RWPE2 (cell line): ENCODE results near the gene FBXL12.
"Not testable (repeated sequence)": the region's sequence is repeated elsewhere in the genome, so short reads cannot be mapped to it uniquely, and the experiment has no call there.

ENCODE experiments used
- ATAC-seq: fragments of 200-7000 bp; cut with Tn5 transposase; 3 replicates; pipeline ENCODE4 v1.9.1; 2021; ENCODE audit warnings: low read depth
- DNase-seq: peaks from one replicate; pipeline ENCODE4 v3.0.0-alpha.2; 2020; ENCODE audit warnings: low spot score
- H3K27ac ChIP-seq: fragments of 450-650 bp; 2 replicates; pipeline ENCODE4 v1.5.1; 2017; ENCODE audit warnings: mild to moderate bottlenecking; ENCODE audit not compliant: poor library complexity, severe bottlenecking
- H3K27me3 ChIP-seq: fragments of 250-450 bp; sonication (Bioruptor Pico); 2 replicates; pipeline ENCODE4 v1.5.1; 2021; ENCODE audit warnings: mild to moderate bottlenecking, moderate library complexity; ENCODE audit not compliant: insufficient read depth, poor library complexity, severe bottlenecking
- H3K36me3 ChIP-seq: fragments of 250-450 bp; sonication (Bioruptor Pico); 2 replicates; pipeline ENCODE4 v1.5.1; 2020; ENCODE audit warnings: low read depth, mild to moderate bottlenecking, moderate library complexity
- H3K4me1 ChIP-seq: fragments of 250-450 bp; sonication (Bioruptor Pico); 2 replicates; pipeline ENCODE4 v1.5.1; 2021; ENCODE audit warnings: mild to moderate bottlenecking, moderate library complexity; ENCODE audit not compliant: insufficient read depth, poor library complexity, severe bottlenecking
- H3K4me3 ChIP-seq: fragments of 250-450 bp; sonication (Bioruptor Pico); 2 replicates; pipeline ENCODE4 v1.5.1; 2021; ENCODE audit warnings: mild to moderate bottlenecking, moderate library complexity; ENCODE audit not compliant: severe bottlenecking
- H3K9me3 ChIP-seq: fragments of 250-450 bp; sonication (Bioruptor Pico); 2 replicates; pipeline ENCODE4 v1.5.1; 2021; ENCODE audit warnings: mild to moderate bottlenecking, moderate library complexity; ENCODE audit not compliant: severe bottlenecking
- TF ChIP-seq, protein P1 (sequence below): fragments of 450-650 bp; IDR thresholded peaks from one replicate; pipeline ENCODE4 v1.5.1; 2017; ENCODE audit warnings: mild to moderate bottlenecking, moderate library complexity; ENCODE audit not compliant: poor library complexity, severe bottlenecking

FBXL12 gene

DNA sequence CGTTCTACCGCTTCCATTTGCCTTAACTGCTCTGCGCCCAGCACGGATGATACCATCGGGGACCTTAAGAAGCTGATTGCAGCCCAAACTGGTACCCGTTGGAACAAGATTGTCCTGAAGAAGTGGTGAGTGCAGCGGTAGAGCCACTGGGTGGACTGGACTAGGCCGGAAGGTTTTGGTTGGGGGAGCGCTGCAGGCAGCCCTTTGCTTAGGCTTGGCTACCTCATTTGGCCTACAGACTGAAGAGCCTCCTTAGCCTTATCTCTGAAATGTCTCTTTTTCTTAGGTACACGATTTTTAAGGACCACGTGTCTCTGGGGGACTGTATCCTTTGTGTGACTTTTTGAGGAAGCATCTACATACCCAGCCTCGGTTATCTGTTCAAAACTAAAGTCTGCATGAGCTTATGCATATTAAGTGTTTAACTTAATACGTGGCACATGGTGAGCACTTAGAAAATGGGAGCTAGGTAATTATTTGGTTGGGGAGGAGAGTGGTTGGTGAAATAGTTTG is 9.7 kb upstream of the FBXL12 start:
- Histone ChIP-seq H3K27ac (no peak overlapping the region), H3K4me3 (peak overlapping the region; percentile 72)
- TF ChIP-seq, protein P1, sequence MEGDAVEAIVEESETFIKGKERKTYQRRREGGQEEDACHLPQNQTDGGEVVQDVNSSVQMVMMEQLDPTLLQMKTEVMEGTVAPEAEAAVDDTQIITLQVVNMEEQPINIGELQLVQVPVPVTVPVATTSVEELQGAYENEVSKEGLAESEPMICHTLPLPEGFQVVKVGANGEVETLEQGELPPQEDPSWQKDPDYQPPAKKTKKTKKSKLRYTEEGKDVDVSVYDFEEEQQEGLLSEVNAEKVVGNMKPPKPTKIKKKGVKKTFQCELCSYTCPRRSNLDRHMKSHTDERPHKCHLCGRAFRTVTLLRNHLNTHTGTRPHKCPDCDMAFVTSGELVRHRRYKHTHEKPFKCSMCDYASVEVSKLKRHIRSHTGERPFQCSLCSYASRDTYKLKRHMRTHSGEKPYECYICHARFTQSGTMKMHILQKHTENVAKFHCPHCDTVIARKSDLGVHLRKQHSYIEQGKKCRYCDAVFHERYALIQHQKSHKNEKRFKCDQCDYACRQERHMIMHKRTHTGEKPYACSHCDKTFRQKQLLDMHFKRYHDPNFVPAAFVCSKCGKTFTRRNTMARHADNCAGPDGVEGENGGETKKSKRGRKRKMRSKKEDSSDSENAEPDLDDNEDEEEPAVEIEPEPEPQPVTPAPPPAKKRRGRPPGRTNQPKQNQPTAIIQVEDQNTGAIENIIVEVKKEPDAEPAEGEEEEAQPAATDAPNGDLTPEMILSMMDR = no peak

DNA sequence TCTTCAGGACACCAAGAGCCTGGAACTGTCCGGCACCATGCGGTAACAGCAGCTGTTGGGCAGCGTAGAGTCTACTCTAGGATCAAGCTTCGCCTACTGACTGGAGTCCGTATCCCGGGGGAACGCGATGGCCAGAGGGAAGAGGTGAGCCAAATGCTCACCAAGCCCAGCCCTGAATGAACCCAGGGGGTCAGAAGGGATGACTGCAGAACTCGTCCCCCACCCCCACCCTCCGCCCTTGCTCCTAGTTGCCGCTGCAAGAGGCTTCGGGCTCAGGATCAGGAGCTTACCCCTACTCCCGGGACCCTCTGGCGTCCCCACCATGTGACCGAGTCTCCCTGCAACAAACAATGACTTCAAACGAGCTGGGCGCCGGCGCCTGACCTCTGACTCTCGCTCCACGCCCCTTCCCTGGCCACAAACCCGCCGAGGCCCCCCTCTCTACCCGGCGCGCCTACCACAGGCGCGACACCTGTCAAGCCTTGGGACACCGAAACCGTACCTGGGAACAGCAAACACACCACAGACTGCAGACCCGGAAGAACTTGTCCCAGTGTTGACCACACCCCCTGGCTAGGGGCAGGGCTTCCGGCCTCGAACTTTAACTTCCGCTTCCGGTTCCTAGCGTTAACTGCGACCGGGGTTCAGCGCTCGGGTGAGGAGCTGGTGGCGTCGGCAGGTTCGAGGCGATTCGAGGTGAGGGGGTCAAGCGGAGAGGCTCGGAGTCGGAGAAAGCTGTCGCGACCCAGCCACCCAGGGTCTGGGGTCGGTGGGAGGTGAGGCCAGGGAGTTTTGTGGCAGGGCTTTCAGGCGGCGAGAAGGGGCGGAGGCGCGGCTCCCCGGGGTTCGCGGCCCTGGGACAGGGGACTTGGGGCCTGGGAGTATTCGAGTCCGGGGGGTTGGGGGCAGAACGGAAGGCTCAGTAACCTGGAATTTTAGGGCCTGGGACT is 8.7 kb upstream of the FBXL12 start, which contains the start of gene UBL5:
Gene UBL5 (plus strand): TSS at position 630 of the 950 bp plus-strand sequence. CDS start 420 bp downstream, outside the sequence.
- Histone ChIP-seq H3K4me3 (peak within 1 kb of the TSS; percentile 72), H3K9me3 (no peaks in the 10 kb centered on the region), H3K27ac (peak within 1 kb of the TSS; percentile 24), H3K27me3 (no peaks in the 10 kb centered on the region), H3K36me3 (peaks cover 25% of the 10 kb centered on the region), H3K4me1 (no peaks in the 10 kb centered on the region)
- ATAC-seq = peak; percentile 94
- TF ChIP-seq, protein P1 = no peak
- peak; percentile 86 for DNase-seq

More for the DNA sequence above, 9.7 kb upstream of the FBXL12 start:
- Histone ChIP-seq H3K4me1 (no peaks in the 10 kb centered on the region), H3K36me3 (peaks cover 25% of the 10 kb centered on the region), H3K27me3 (no peaks in the 10 kb centered on the region), H3K9me3 (no peaks in the 10 kb centered on the region)
- no peak for DNase-seq
- no peak for ATAC-seq

DNA sequence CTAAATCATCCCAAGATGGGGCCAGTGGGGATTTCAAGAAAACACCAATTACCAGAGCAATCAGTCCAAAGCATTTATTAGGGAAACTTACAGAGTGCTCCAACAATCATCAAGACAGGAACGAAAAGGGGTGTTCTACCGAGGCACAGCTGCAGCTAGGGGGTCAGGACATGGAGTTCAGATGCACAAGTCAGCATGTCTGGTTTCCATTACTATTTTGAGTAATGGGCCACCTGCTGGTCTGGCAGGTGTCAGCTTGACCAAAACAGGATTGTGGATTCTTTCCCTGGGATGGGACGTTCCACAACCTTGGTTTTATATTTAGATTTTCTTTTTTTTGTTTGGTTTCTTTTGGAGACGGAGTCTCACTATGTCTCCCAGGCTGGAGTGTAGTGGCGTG is 4.9 kb upstream of the FBXL12 start:
- ATAC-seq (no peak), DNase-seq (no peak)
- H3K36me3 ChIP-seq = peaks cover 8% of the 10 kb centered on the region; the same call in 1 of the 2 replicates
- H3K9me3 ChIP-seq = no peaks in the 10 kb centered on the region
- no peak overlapping the region for H3K27ac ChIP-seq
- TF ChIP-seq, protein P1 = no peak
- H3K27me3 ChIP-seq = no peaks in the 10 kb centered on the region
- no peak overlapping the region for H3K4me3 ChIP-seq
- H3K4me1 ChIP-seq = no peaks in the 10 kb centered on the region

DNA sequence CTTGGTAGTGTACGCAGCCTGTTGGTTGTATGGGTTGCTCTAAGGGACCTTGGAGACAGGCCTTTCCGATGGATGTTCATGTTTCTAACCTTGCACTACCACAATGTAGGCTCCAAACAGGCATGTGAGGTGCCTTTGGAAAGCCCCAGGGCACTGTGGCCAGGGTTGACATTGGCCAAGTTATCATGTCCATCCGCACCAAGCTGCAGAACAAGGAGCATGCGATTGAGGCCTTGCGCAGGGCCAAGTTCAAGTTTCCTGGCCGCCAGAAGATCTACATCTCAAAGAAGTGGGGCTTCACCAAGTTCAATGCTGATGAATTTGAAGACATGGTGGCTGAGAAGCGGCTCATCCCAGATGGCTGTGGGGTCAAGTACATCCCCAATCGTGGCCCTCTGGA is 1.2 kb upstream of the FBXL12 start:
- Histone ChIP-seq H3K4me3 (peak overlapping the region; percentile 16), H3K27ac (peak overlapping the region; percentile 76), H3K36me3 (peaks cover 26% of the 10 kb centered on the region)
- H3K9me3 ChIP-seq, DNase-seq, ATAC-seq, H3K27me3 ChIP-seq, H3K4me1 ChIP-seq: not testable (repeated sequence)

DNA sequence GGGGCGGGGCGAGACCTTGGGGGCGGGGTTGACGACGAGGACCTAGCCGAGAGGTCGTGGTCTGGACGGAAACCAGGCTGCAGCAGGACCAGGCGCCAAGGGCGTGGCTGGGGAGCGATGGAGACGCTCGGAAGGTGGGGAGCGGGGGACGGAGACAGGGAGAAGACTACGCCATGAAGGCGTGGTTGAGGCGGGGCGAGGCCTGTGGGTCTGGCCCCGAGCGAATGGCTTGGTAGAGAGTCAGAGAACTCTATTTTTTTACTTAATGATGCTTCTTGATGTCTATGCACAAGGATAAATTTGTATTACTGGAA is 674 bp upstream of the FBXL12 start:
- Histone ChIP-seq H3K27ac (peak overlapping the region; percentile 76), H3K4me3 (peak overlapping the region; percentile 16), H3K27me3 (no peaks in the 10 kb centered on the region), H3K36me3 (peaks cover 30% of the 10 kb centered on the region), H3K4me1 (peaks cover 6% of the 10 kb centered on the region), H3K9me3 (no peaks in the 10 kb centered on the region)
- DNase-seq (no peak), ATAC-seq (peak; percentile 79)
- TF ChIP-seq, protein P1 = no peak
